Mucosa of stomach (tissue), 1 donor: ENCODE results near the gene NEK9.

Experiments used
- H3K27me3 ChIP-seq: one replicate; pipeline ENCODE4 v1.7.0; 2013; ENCODE audit warnings: mild to moderate bottlenecking, low read length; ENCODE audit not compliant: control insufficient read depth, insufficient read depth
- H3K36me3 ChIP-seq: one replicate; pipeline ENCODE4 v1.7.0; 2013; ENCODE audit warnings: low read length; ENCODE audit not compliant: control insufficient read depth, insufficient read depth
- H3K4me1 ChIP-seq: one replicate; pipeline ENCODE4 v1.7.0; 2013; ENCODE audit warnings: mild to moderate bottlenecking, low read length; ENCODE audit not compliant: control insufficient read depth, insufficient read depth
- H3K4me3 ChIP-seq: one replicate; pipeline ENCODE4 v1.7.0; 2013; ENCODE audit warnings: low read length
- H3K9ac ChIP-seq: one replicate; pipeline ENCODE4 v1.7.0; 2013; ENCODE audit warnings: mild to moderate bottlenecking, low read length, moderate library complexity
- H3K9me3 ChIP-seq: one replicate; pipeline ENCODE4 v1.7.0; 2013; ENCODE audit warnings: mild to moderate bottlenecking, low read length, moderate library complexity; ENCODE audit not compliant: control insufficient read depth
- donor health status: Pancreatic carcinoma.

NEK9 gene

GRCh38 chr14:75042035-75042434, 84.8 kb downstream of the NEK9 start:
- peak overlapping the region; percentile 11 for H3K9ac ChIP-seq
- no peaks in the 10 kb centered on the region for H3K36me3 ChIP-seq
- peaks cover 15% of the 10 kb centered on the region for H3K4me1 ChIP-seq
- H3K4me3 ChIP-seq, result no peak overlapping the region
- no peaks in the 10 kb centered on the region for H3K9me3 ChIP-seq
- no peaks in the 10 kb centered on the region for H3K27me3 ChIP-seq

- no peak overlapping the region for H3K4me3 ChIP-seq
These were observed 85.2 kb downstream of the NEK9 start for GRCh38 chr14:75041613-75042012.

GRCh38 chr14:75040959-75041358, 85.9 kb downstream of the NEK9 start:
- Histone ChIP-seq H3K9ac (no peak overlapping the region), H3K4me3 (no peak overlapping the region), H3K4me1 (peaks cover 15% of the 10 kb centered on the region), H3K36me3 (no peaks in the 10 kb centered on the region), H3K27me3 (no peaks in the 10 kb centered on the region), H3K9me3 (no peaks in the 10 kb centered on the region)

More at GRCh38 chr14:75041613-75042012, 85.2 kb downstream of the NEK9 start:
- H3K4me1 ChIP-seq, result peaks cover 15% of the 10 kb centered on the region
- no peaks in the 10 kb centered on the region for H3K27me3 ChIP-seq
- H3K9ac ChIP-seq, result peak overlapping the region; percentile 11
- H3K36me3 ChIP-seq, result no peaks in the 10 kb centered on the region
- H3K9me3 ChIP-seq, result no peaks in the 10 kb centered on the region

- Histone ChIP-seq H3K9ac (no peak overlapping the region), H3K36me3 (no peaks in the 10 kb centered on the region), H3K9me3 (no peaks in the 10 kb centered on the region), H3K27me3 (no peaks in the 10 kb centered on the region), H3K4me3 (no peak overlapping the region), H3K4me1 (peaks cover 15% of the 10 kb centered on the region)
These were observed 86.3 kb downstream of the NEK9 start for GRCh38 chr14:75040507-75040906.

- Histone ChIP-seq H3K36me3 (no peaks in the 10 kb centered on the region), H3K27me3 (no peaks in the 10 kb centered on the region), H3K4me1 (no peaks in the 10 kb centered on the region)
These were observed 93.9 kb downstream of the NEK9 start for GRCh38 chr14:75032939-75033338.

GRCh38 chr14:75030147-75030546, 96.7 kb downstream of the NEK9 start:
- Histone ChIP-seq H3K9ac (no peak overlapping the region), H3K9me3 (no peaks in the 10 kb centered on the region), H3K4me1 (peaks cover 3% of the 10 kb centered on the region), H3K4me3 (no peak overlapping the region), H3K36me3 (no peaks in the 10 kb centered on the region), H3K27me3 (no peaks in the 10 kb centered on the region)

More at GRCh38 chr14:75032939-75033338, 93.9 kb downstream of the NEK9 start:
- H3K9ac ChIP-seq, result no peak overlapping the region
- H3K4me3 ChIP-seq, result no peak overlapping the region
- H3K9me3 ChIP-seq, result no peaks in the 10 kb centered on the region
